Right lobe of liver (tissue), 6 donors: ENCODE measurements around the gene FFAR3. TPM values are rescaled to one million over a fixed set of nuclear protein-coding genes. Genes with fewer than 3 reads are reported as not detected.

ENCODE experiments used
- ATAC-seq, 4 donors: fragments of 200-7000 bp; cut with Tn5 transposase; one replicate each; pipeline ENCODE4 v1.9.1; 2020; ENCODE audit warnings: mild to moderate bottlenecking in 4 of 4, moderate library complexity in 4 of 4
- DNase-seq, 3 donors: peaks; one replicate each; pipeline ENCODE4 v3.0.0-alpha.2; 2020
- H3K27ac ChIP-seq, 3 donors: fragments of 200-600 bp; one replicate each; pipeline ENCODE4 v1.8.0; 2022
- H3K27me3 ChIP-seq, 2 donors: fragments of 200-600 bp; one replicate each; pipeline ENCODE4 v1.8.0; 2022
- H3K36me3 ChIP-seq, 4 donors: fragments of 200-600 bp; sonication (generic) in 1 of 4; one replicate each; pipeline versions ENCODE4 v1.5.1 to v1.8.0; 2017 to 2022; ENCODE audit warnings: control low read depth in 1 of 4
- H3K4me1 ChIP-seq, 4 donors: fragments of 200-600 bp; sonication (generic) in 1 of 4; one replicate each; pipeline versions ENCODE4 v1.5.1 to v1.8.0; 2017 to 2022; ENCODE audit warnings: control low read depth in 1 of 4
- H3K4me3 ChIP-seq, 3 donors: fragments of 200-600 bp; one replicate each; pipeline ENCODE4 v1.8.0; 2022
- H3K9me3 ChIP-seq, 4 donors: fragments of 200-600 bp; sonication (generic) in 1 of 4; one replicate each; pipeline versions ENCODE4 v1.5.1 to v1.8.0; 2017 to 2022; ENCODE audit warnings: control low read depth in 1 of 4
- CTCF ChIP-seq, 4 donors: fragments of 200-600 bp in 3 of 4; fragments of 450-650 bp in 1 of 4; IDR thresholded peaks; one replicate each; pipeline versions ENCODE4 v1.5.1 to v1.8.0; 2016 to 2022; ENCODE audit warnings: antibody characterized with exemption in 4 of 4, mild to moderate bottlenecking in 2 of 4
- POLR2A ChIP-seq: fragments of 450-650 bp; IDR thresholded peaks from one replicate; pipeline ENCODE4 v1.6.1; 2017; ENCODE audit warnings: antibody characterized with exemption, mild to moderate bottlenecking
- WGBS: methylation state at CpG from one replicate; pipeline ENCODE4 v1.1.6; 2018; ENCODE audit warnings: low coverage, low lambda C conversion rate; ENCODE audit not compliant: insufficient coverage; ENCODE audit errors: missing lambda C conversion rate; 5-methylcytosine and 5-hydroxymethylcytosine counted together
- intact Hi-C, 2 donors: fragments of 100-400 bp; cut with DNase I; formaldehyde crosslinking; loops; one replicate each; pipeline versions ENCODE4 v1.11.2 to v1.14.1; 2022
- total RNA-seq, 6 experiments: library from RNA; depleted of rRNA in 2 of 6; stranded (reverse); fragments of >200 nt in 2 of 6; fragmentation: NEBNext Ultra II Directional in 3 of 6; extraction: Animal tissue kit (Norgen Biotek cat#: 25700) in 3 of 6; gene quantifications; one replicate each; pipeline versions ENCODE4 v1.1.0 to v1.2.4, GENCODE V29; 2016 to 2023
- donor health status: DM: no; HTN: yes; CAD: no.
- donor health status: DM: no; HTN: no; CAD: no.
- donor health status: DM: no; HTN: no; CAD: no.
- donor health status: DM: no; HTN: yes; CAD: no.
- donor health status: DM: no; HTN: yes; CAD: no.

The FFAR3 gene
- total RNA-seq, 6 experiments from 2014 or later = 0.27 TPM; not detected in 5

GRCh38 chr19:35310811-35311465 is 47.3 kb upstream of the FFAR3 start:
- intact Hi-C loops = no loop called here
- TF ChIP-seq CTCF (IDR thresholded peaks at IDR 0.05) = no peak
- no peak for TF ChIP-seq POLR2A
- Histone ChIP-seq H3K27ac (no peak overlapping the region), H3K36me3 (no peaks in the 10 kb centered on the region), H3K9me3 (no peaks in the 10 kb centered on the region), H3K4me1 (peaks cover 0 to 7% (median 0%) of the 10 kb centered on the region in 4 donors), H3K27me3 (no peaks in the 10 kb centered on the region), H3K4me3 (no peak overlapping the region)
- 90% methylated on average over 8 of the region's 10 CpGs for WGBS
- ATAC-seq (no peak), DNase-seq (no peak)

- H3K27me3 ChIP-seq = no peaks in the 10 kb centered on the region
- no peak for ATAC-seq
- intact Hi-C loops = no loop called here
- WGBS = 83% methylated on average over 4 of the region's 21 CpGs
- no peaks in the 10 kb centered on the region for H3K9me3 ChIP-seq
- TF ChIP-seq CTCF (IDR thresholded peaks at IDR 0.05) (no peak), POLR2A (no peak)
- no peaks in the 10 kb centered on the region for H3K4me1 ChIP-seq
- H3K4me3 ChIP-seq = no peak overlapping the region
- DNase-seq = no peak
- no peaks in the 10 kb centered on the region for H3K36me3 ChIP-seq
- H3K27ac ChIP-seq = no peak overlapping the region
Measured at GRCh38 chr19:35311901-35312665, 46.2 kb upstream of the FFAR3 start.

GRCh38 chr19:35313587-35313986 is 44.7 kb upstream of the FFAR3 start:
- Histone ChIP-seq H3K9me3 (no peaks in the 10 kb centered on the region), H3K4me3 (no peak overlapping the region), H3K27me3 (no peaks in the 10 kb centered on the region), H3K36me3 (no peaks in the 10 kb centered on the region), H3K27ac (no peak overlapping the region), H3K4me1 (no peaks in the 10 kb centered on the region)
- TF ChIP-seq CTCF (IDR thresholded peaks at IDR 0.05) = no peak
- TF ChIP-seq POLR2A = no peak
- no peak for DNase-seq
- no peak for ATAC-seq
- intact Hi-C loops = no loop called here
- 47% methylated on average over 6 of the region's 7 CpGs for WGBS

GRCh38 chr19:35314031-35314430 is 44.2 kb upstream of the FFAR3 start:
- intact Hi-C loops = no loop called here
- TF ChIP-seq POLR2A = no peak
- no peak for DNase-seq

GRCh38 chr19:35314858-35315470 is 43.3 kb upstream of the FFAR3 start:
- DNase-seq = no peak
- Histone ChIP-seq H3K4me1 (no peaks in the 10 kb centered on the region), H3K27ac (no peak overlapping the region), H3K27me3 (no peaks in the 10 kb centered on the region), H3K36me3 (no peaks in the 10 kb centered on the region), H3K4me3 (no peak overlapping the region), H3K9me3 (no peaks in the 10 kb centered on the region)
- no peak for ATAC-seq
- no peak for TF ChIP-seq POLR2A
- no peak for TF ChIP-seq CTCF (IDR thresholded peaks at IDR 0.05)
- intact Hi-C loops = no loop called here
- 80% methylated on average over 3 of the region's 10 CpGs for WGBS

More at GRCh38 chr19:35314031-35314430, 44.2 kb upstream of the FFAR3 start:
- no peaks in the 10 kb centered on the region for H3K4me1 ChIP-seq
- H3K9me3 ChIP-seq = no peaks in the 10 kb centered on the region
- no peak overlapping the region for H3K4me3 ChIP-seq
- WGBS = 71% methylated on average over 4 of the region's 8 CpGs
- H3K27ac ChIP-seq = no peak overlapping the region
- no peaks in the 10 kb centered on the region for H3K27me3 ChIP-seq
- H3K36me3 ChIP-seq = no peaks in the 10 kb centered on the region
- no peak for ATAC-seq
